GM12801 (cell line): Measurements from ENCODE around the gene DNAH10.

Experiments used
- CTCF ChIP-seq: IDR thresholded peaks from one replicate; pipeline ENCODE4 v1.5.1; 2011; ENCODE audit warnings: control low read depth; ENCODE audit not compliant: insufficient read length; ENCODE audit errors: extremely low read depth

The DNAH10 gene

GRCh38 chr12:123928274-123928865, 166.3 kb downstream of the DNAH10 start:
- no peak for TF ChIP-seq CTCF

- TF ChIP-seq CTCF = no peak
Observed at GRCh38 chr12:123928897-123929296, 166.8 kb downstream of the DNAH10 start.

GRCh38 chr12:123929946-123930583, 168.0 kb downstream of the DNAH10 start:
- TF ChIP-seq CTCF = no peak

GRCh38 chr12:123931686-123932321, 169.7 kb downstream of the DNAH10 start:
- no peak for TF ChIP-seq CTCF

GRCh38 chr12:123933214-123933613, 171.1 kb downstream of the DNAH10 start:
- no peak for TF ChIP-seq CTCF

- TF ChIP-seq CTCF = no peak
Observed at GRCh38 chr12:123934016-123934620, 172.0 kb downstream of the DNAH10 start.

- no peak for TF ChIP-seq CTCF
Observed at GRCh38 chr12:123934829-123935228, 172.7 kb downstream of the DNAH10 start.
